ENCODE measurements around the gene UBR2. TPM values are rescaled to one million over a fixed set of nuclear protein-coding genes. Genes with fewer than 3 reads are reported as not detected.

The UBR2 gene
- total and polyA plus RNA-seq, 2 of the 13 experiments (the other 11 are each of a cell fraction or from before 2014, with no cell fraction given), result 17.6 to 29.3 TPM

- TF ChIP-seq ZNF142 (CRISPR knock-in tag; IDR thresholded peaks at IDR 0.05) (no peak), ATAD3A (CRISPR knock-in tag; IDR thresholded peaks at IDR 0.05) (no peak), ZNF383 (CRISPR knock-in tag; IDR thresholded peaks at IDR 0.05; ENCODE audit: borderline replicate concordance) (no peak), PCBP2 (optimal IDR thresholded peaks at IDR 0.05; ENCODE audit: low read depth, low read length, poor library complexity, severe bottlenecking) (no peak), KLF12 (CRISPR knock-in tag; IDR thresholded peaks at IDR 0.05; ENCODE audit: borderline replicate concordance) (no peak), ZMAT5 (CRISPR knock-in tag; IDR thresholded peaks at IDR 0.05; ENCODE audit: borderline replicate concordance, low read depth) (no peak), ARHGAP35 (CRISPR knock-in tag; IDR thresholded peaks at IDR 0.05; ENCODE audit: borderline replicate concordance) (0 out of 2 replicates have a peak, but pooled peaks have one; percentile 53), ZBED4 (CRISPR knock-in tag; IDR thresholded peaks at IDR 0.05; ENCODE audit: borderline replicate concordance) (no peak), POLR2A (IDR thresholded peaks at IDR 0.05; ENCODE audit: insufficient read depth in 1 of 2, low read depth in 2 of 2, low read length in 2 of 2) (no peak), CCAR2 (optimal IDR thresholded peaks at IDR 0.05; ENCODE audit: low read depth, low read length) (no peak), ZNF232 (CRISPR knock-in tag; IDR thresholded peaks at IDR 0.05; ENCODE audit: borderline replicate concordance) (no peak), YEATS4 (CRISPR knock-in tag; IDR thresholded peaks at IDR 0.05; ENCODE audit: borderline replicate concordance) (no peak; the same call in 1 of the 2 replicates), NFIB (CRISPR knock-in tag; IDR thresholded peaks at IDR 0.05; ENCODE audit: borderline replicate concordance) (0 out of 2 replicates have a peak, but pooled peaks have one; percentile 40), AGO1 (IDR thresholded peaks at IDR 0.05; ENCODE audit: low read depth, low read length, poor library complexity, severe bottlenecking) (no peak), TBX3 (IDR thresholded peaks at IDR 0.05; ENCODE audit: borderline replicate concordance) (no peak), NBN (conservative IDR thresholded peaks at IDR 0.05) (no peak), NPAS2 (CRISPR knock-in tag; IDR thresholded peaks at IDR 0.05; ENCODE audit: borderline replicate concordance) (no peak), ZNF713 (CRISPR knock-in tag; IDR thresholded peaks at IDR 0.05) (no peak), MED13 (CRISPR knock-in tag; IDR thresholded peaks at IDR 0.05) (no peak)
Measured at GRCh38 chr6:42547407-42548329, 16.2 kb upstream of the UBR2 start (continued).
